Tibial nerve (tissue), 4 donors: ENCODE results near the gene CD6. TPM values are rescaled to one million over a fixed set of nuclear protein-coding genes. Genes with fewer than 3 reads are reported as not detected.
"Not testable (repeated sequence)": the region's sequence is repeated elsewhere in the genome, so short reads cannot be mapped to it uniquely, and the experiment has no call there.

Experiments
- DNase-seq, 2 donors: peaks; one replicate each; pipeline ENCODE4 v3.0.0-alpha.2; 2019; ENCODE audit warnings: low spot score in 2 of 2
- H3K27ac ChIP-seq, 4 donors: fragments of 200-600 bp; sonication (generic) in 3 of 4; one replicate each; pipeline ENCODE4 v1.5.1; 2017 to 2019; ENCODE audit warnings: mild to moderate bottlenecking in 1 of 4
- H3K27me3 ChIP-seq, 2 donors: fragments of 200-600 bp; sonication (generic) in 1 of 2; one replicate each; pipeline versions ENCODE4 v1.5.1 to v1.6.0; 2017 to 2019
- H3K36me3 ChIP-seq, 3 donors: fragments of 200-600 bp; sonication (generic); one replicate each; pipeline ENCODE4 v1.5.1; 2018 to 2019
- H3K4me1 ChIP-seq, 4 donors: fragments of 200-600 bp; sonication (generic) in 3 of 4; one replicate each; pipeline ENCODE4 v1.5.1; 2017 to 2019
- H3K4me3 ChIP-seq, 4 donors: fragments of 200-600 bp; sonication (generic) in 3 of 4; one replicate each; pipeline ENCODE4 v1.5.1; 2017 to 2019; ENCODE audit warnings: mild to moderate bottlenecking in 1 of 4, moderate library complexity in 1 of 4
- H3K9me3 ChIP-seq, 4 donors: fragments of 200-600 bp; sonication (generic) in 3 of 4; one replicate each; pipeline ENCODE4 v1.5.1; 2017 to 2019
- EP300 ChIP-seq, 2 donors: sonication (generic); formaldehyde crosslinking; IDR thresholded peaks; one replicate each; pipeline ENCODE4 v1.6.1; 2017; ENCODE audit warnings: antibody characterized with exemption in 2 of 2, mild to moderate bottlenecking in 1 of 2
- POLR2A ChIP-seq, 2 donors: fragments of 450-650 bp; IDR thresholded peaks; one replicate each; pipeline ENCODE4 v1.6.1; 2017; ENCODE audit warnings: antibody characterized with exemption in 2 of 2, mild to moderate bottlenecking in 2 of 2, moderate library complexity in 2 of 2
- WGBS, 2 donors: methylation state at CpG; one replicate each; pipeline ENCODE4 v1.1.5; 2018; 5-methylcytosine and 5-hydroxymethylcytosine counted together
- total RNA-seq, 4 donors: library from RNA; depleted of rRNA; stranded (reverse); fragments of >200 nt; gene quantifications; one replicate each; pipeline ENCODE4 v1.1.0, GENCODE V29; 2016
- TF ChIP-seq, protein P1 (sequence below), 5 experiments: fragments of 200-600 bp in 3 of 5; fragments of 450-650 bp in 2 of 5; sonication (generic) in 3 of 5; IDR thresholded peaks; one replicate each; pipeline ENCODE4 v1.5.1; 2016 to 2019; ENCODE audit warnings: antibody characterized with exemption in 5 of 5, mild to moderate bottlenecking in 3 of 5, moderate library complexity in 2 of 5

CD6 gene
- total RNA-seq, 4 donors from 2014 or later = 0.59 to 3.6 (median 2.7) TPM; not detected in 1

GRCh38 chr11:60970890-60971289 lies 590 bp upstream of the CD6 start:
- WGBS, 2 donors = 81 to 92% methylated on average over 4 to 5 of the region's 5 CpGs
- no peaks in the 10 kb centered on the region for H3K9me3 ChIP-seq
- no peak overlapping the region for H3K4me3 ChIP-seq
- H3K27ac ChIP-seq = no peak overlapping the region
- DNase-seq = no peak
- no peaks in the 10 kb centered on the region for H3K27me3 ChIP-seq
- no peaks in the 10 kb centered on the region for H3K4me1 ChIP-seq
- TF ChIP-seq EP300 (IDR thresholded peaks at IDR 0.05) (no peak), POLR2A (IDR thresholded peaks at IDR 0.05) (no peak)
- TF ChIP-seq, protein P1, sequence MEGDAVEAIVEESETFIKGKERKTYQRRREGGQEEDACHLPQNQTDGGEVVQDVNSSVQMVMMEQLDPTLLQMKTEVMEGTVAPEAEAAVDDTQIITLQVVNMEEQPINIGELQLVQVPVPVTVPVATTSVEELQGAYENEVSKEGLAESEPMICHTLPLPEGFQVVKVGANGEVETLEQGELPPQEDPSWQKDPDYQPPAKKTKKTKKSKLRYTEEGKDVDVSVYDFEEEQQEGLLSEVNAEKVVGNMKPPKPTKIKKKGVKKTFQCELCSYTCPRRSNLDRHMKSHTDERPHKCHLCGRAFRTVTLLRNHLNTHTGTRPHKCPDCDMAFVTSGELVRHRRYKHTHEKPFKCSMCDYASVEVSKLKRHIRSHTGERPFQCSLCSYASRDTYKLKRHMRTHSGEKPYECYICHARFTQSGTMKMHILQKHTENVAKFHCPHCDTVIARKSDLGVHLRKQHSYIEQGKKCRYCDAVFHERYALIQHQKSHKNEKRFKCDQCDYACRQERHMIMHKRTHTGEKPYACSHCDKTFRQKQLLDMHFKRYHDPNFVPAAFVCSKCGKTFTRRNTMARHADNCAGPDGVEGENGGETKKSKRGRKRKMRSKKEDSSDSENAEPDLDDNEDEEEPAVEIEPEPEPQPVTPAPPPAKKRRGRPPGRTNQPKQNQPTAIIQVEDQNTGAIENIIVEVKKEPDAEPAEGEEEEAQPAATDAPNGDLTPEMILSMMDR (IDR thresholded peaks at IDR 0.05) = no peak
- no peaks in the 10 kb centered on the region for H3K36me3 ChIP-seq

- H3K9me3 ChIP-seq = no peaks in the 10 kb centered on the region
- peak overlapping the region in 1 of 4 donors; percentile 71 for H3K27ac ChIP-seq
- no peaks in the 10 kb centered on the region for H3K4me1 ChIP-seq
- no peaks in the 10 kb centered on the region for H3K27me3 ChIP-seq
- 86 to 87% methylated on average over 13 to 15 of the region's 15 CpGs for WGBS, 2 donors
- DNase-seq = no peak
- TF ChIP-seq EP300 (IDR thresholded peaks at IDR 0.05) (no peak), POLR2A (IDR thresholded peaks at IDR 0.05) (no peak)
- TF ChIP-seq, protein P1 (IDR thresholded peaks at IDR 0.05) = no peak
- H3K36me3 ChIP-seq = no peaks in the 10 kb centered on the region
- H3K4me3 ChIP-seq = peak overlapping the region in 1 of 4 donors; percentile 33
Observed at GRCh38 chr11:60972182-60973030, 926 bp downstream of the CD6 start.

DNA sequence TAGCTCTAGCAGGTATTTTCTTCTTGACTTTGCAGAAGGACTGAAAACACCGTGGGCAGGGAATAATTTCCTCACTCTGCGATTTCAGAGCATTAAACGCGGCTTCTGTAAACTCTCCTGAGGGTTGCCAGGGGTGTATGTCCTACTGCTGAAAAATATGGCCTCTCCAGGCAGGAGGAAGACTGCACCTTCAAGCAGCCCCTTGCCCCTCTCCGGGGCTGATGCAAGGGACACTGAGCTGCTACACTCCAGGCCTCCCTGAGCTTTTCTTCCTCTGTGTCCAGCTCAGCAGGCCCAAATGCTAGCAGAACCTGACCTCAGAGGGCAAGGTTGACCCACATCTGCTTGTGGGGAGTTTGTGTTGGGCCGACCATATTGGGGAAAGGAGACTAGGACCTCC lies 2.2 kb downstream of the CD6 start:
- Histone ChIP-seq H3K27me3 (no peaks in the 10 kb centered on the region), H3K4me1 (no peaks in the 10 kb centered on the region), H3K9me3 (no peaks in the 10 kb centered on the region), H3K36me3 (no peaks in the 10 kb centered on the region), H3K27ac (no peak overlapping the region), H3K4me3 (no peak overlapping the region)
- 75 to 77% methylated on average over 6 of the region's 6 CpGs for WGBS, 2 donors
- DNase-seq = no peak
- TF ChIP-seq POLR2A (IDR thresholded peaks at IDR 0.05) (no peak), EP300 (IDR thresholded peaks at IDR 0.05) (no peak)
- TF ChIP-seq, protein P1 (IDR thresholded peaks at IDR 0.05) = no peak

GRCh38 chr11:60974316-60974715 lies 2.8 kb downstream of the CD6 start:
- H3K4me3 ChIP-seq, H3K27me3 ChIP-seq, H3K4me1 ChIP-seq, H3K9me3 ChIP-seq, DNase-seq, H3K36me3 ChIP-seq: not testable (repeated sequence)
- peak overlapping the region in 3 of 4 donors; percentile 22 to 64 (median 43) for H3K27ac ChIP-seq
- WGBS, 2 donors = 81 to 83% methylated on average over 13 of the region's 13 CpGs

DNA sequence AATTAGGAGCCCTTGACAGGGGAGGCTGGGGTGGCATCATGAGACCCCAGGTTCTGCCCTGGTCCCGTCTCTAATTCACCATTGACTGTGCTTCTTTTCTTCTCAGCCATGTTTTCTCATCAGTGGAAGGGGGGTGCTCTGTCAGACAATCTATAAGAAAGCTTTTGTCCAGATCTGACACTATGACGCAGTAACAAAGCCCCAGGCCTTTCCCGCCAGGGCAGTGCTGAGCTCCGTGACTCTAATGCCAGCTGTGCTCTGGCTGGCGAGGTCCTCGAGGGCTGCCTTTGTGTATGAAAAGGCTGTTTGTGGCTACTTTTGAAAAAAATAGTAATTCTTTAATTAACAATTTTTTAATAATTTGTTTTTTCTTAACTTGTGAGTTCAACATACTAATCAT lies 3.2 kb downstream of the CD6 start:
- H3K4me3 ChIP-seq = no peak overlapping the region
- TF ChIP-seq, protein P1 (IDR thresholded peaks at IDR 0.05) = no peak
- no peak for TF ChIP-seq POLR2A (IDR thresholded peaks at IDR 0.05)
- no peak for TF ChIP-seq EP300 (IDR thresholded peaks at IDR 0.05)
- WGBS, 2 donors = 47 to 58% methylated on average over 6 of the region's 6 CpGs
- H3K27me3 ChIP-seq = no peaks in the 10 kb centered on the region
- no peaks in the 10 kb centered on the region for H3K4me1 ChIP-seq
- no peak for DNase-seq
- H3K36me3 ChIP-seq = no peaks in the 10 kb centered on the region
- H3K27ac ChIP-seq = peak overlapping the region in 3 of 4 donors; percentile 22 to 64 (median 43)
- H3K9me3 ChIP-seq = no peaks in the 10 kb centered on the region
